Stimulated activated CD8-positive, alpha-beta memory T cell treated with anti-CD3 and anti-CD28 coated beads, Interleukin-15, amount 100 ng/mL, for 24 hours (primary cell): ENCODE data around the gene FNDC10.

ENCODE experiments used
- DNase-seq: peaks from one replicate; pipeline ENCODE4 v3.0.0-alpha.2; 2020; ENCODE audit warnings: low read depth

The FNDC10 gene

GRCh38 chr1:1616045-1616790 is 16.3 kb upstream of the FNDC10 start:
- DNase-seq = no peak

GRCh38 chr1:1615256-1616044 is 15.5 kb upstream of the FNDC10 start, which contains the start of gene MIB2:
MIB2 (plus strand) TSS chr1:1615500; CDS start chr1:1623453, 7,953 bp downstream.
- peak; percentile 98 for DNase-seq

GRCh38 chr1:1614954-1615255 is 15.0 kb upstream of the FNDC10 start:
- no peak for DNase-seq

- DNase-seq = no peak
These were observed 14.4 kb upstream of the FNDC10 start for GRCh38 chr1:1614204-1614953.

GRCh38 chr1:1613509-1614082 is 13.7 kb upstream of the FNDC10 start:
- no peak for DNase-seq

- no peak for DNase-seq
These were observed 12.1 kb upstream of the FNDC10 start for GRCh38 chr1:1612104-1612400.

- DNase-seq = no peak
These were observed 10.9 kb upstream of the FNDC10 start for GRCh38 chr1:1610796-1611195.

- DNase-seq = no peak
These were observed 10.0 kb upstream of the FNDC10 start for GRCh38 chr1:1609822-1610485.

GRCh38 chr1:1606232-1606631 is 6.3 kb upstream of the FNDC10 start:
- DNase-seq = no peak

GRCh38 chr1:1605724-1606123 is 5.8 kb upstream of the FNDC10 start:
- DNase-seq = no peak

- DNase-seq = no peak
These were observed 5.2 kb upstream of the FNDC10 start for GRCh38 chr1:1605034-1605591.

- no peak for DNase-seq
These were observed 4.6 kb upstream of the FNDC10 start for GRCh38 chr1:1604374-1605033.

GRCh38 chr1:1603671-1604373 is 3.9 kb upstream of the FNDC10 start:
- no peak for DNase-seq

GRCh38 chr1:1602968-1603506 is 3.1 kb upstream of the FNDC10 start:
- DNase-seq = no peak

GRCh38 chr1:1602304-1602967 is 2.5 kb upstream of the FNDC10 start:
- no peak for DNase-seq

- DNase-seq = no peak
These were observed 1.8 kb upstream of the FNDC10 start for GRCh38 chr1:1601564-1602303.

- DNase-seq = no peak
These were observed 1.1 kb upstream of the FNDC10 start for GRCh38 chr1:1600861-1601563.
